Limb (tissue), 2 donors: ENCODE results near the gene TRABD2B.

Experiments
- DNase-seq, 2 donors: peaks; one replicate each; pipeline ENCODE4 v3.0.0-alpha.2; 2016; ENCODE audit errors: extremely low spot score in 2 of 2

Gene TRABD2B

GRCh38 chr1:47936916-47937551, 60.2 kb downstream of the TRABD2B start:
- no peak for DNase-seq

- no peak for DNase-seq
These were observed 61.3 kb downstream of the TRABD2B start for GRCh38 chr1:47935856-47936255.

- no peak for DNase-seq
These were observed 62.0 kb downstream of the TRABD2B start for GRCh38 chr1:47935163-47935562.

GRCh38 chr1:47934243-47934805, 62.9 kb downstream of the TRABD2B start:
- DNase-seq, result peak; percentile 50 to 61

DNA sequence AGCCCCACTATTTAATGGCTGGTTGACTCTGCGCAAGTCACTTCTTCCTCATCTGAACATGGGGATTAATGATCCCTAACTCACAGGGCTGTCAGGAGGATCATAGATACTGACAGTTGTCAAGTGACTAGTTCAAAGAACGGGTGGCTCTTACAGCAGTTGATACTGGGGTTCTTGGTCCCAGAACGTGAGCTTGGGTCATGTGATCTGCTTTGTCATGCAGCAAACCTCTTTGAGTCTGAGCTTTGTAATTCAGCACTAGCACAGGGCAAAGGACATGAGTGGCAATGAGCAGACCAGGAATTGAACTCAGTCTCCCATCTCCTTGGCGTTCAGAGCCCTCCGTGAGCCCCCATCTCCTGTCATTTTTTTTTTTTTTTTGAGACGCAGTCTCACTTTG, 64.4 kb downstream of the TRABD2B start:
- no peak for DNase-seq

- no peak for DNase-seq
These were observed 65.8 kb downstream of the TRABD2B start for GRCh38 chr1:47931395-47931794.

GRCh38 chr1:47930210-47930840, 66.9 kb downstream of the TRABD2B start:
- DNase-seq, result no peak

DNA sequence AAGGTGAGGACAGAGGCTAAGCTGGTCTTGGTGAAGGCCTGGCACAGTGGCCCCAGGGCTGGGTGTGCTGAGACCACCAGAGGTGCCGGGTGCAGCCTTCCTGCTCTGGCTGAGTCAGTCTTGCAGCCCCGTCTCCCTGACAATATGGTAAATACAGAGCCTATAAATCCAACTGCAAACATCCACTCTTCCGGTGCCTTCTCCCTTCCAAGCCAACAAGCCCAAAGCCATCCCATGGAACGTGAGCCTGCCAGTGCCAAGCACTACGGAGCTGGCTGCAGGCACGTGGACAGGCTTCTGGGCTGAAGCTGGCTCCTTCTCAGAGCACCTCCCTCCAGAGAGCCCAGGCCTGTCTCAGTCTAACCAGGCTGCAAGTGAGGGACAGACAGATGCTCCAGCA, 70.0 kb downstream of the TRABD2B start:
- no peak for DNase-seq

DNA sequence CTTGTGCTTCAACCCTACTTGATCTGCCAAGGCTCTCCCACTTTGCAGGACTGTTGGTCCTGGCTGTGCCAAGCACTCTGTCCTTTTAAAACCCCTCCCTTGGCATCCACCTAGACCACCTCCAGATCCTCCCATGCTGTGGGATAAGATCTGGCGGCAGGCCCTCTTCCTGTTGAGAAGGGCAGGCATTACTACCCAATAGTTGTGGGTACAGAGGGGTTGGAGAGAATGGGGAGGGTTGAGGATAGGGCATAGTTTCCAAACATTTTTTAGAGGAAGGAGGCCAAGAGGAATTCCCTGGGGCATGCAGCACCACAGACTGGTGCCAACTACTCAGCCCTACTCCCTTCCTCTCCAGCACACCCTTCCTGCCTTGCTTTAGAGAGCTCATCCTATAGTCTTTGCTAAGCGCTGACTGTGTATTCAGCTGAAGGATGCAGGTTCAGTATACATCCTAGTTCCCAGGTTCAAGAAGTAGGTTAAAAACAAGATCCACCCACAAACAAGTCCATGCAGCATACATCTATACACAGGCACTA, 70.7 kb downstream of the TRABD2B start:
- no peak for DNase-seq

DNA sequence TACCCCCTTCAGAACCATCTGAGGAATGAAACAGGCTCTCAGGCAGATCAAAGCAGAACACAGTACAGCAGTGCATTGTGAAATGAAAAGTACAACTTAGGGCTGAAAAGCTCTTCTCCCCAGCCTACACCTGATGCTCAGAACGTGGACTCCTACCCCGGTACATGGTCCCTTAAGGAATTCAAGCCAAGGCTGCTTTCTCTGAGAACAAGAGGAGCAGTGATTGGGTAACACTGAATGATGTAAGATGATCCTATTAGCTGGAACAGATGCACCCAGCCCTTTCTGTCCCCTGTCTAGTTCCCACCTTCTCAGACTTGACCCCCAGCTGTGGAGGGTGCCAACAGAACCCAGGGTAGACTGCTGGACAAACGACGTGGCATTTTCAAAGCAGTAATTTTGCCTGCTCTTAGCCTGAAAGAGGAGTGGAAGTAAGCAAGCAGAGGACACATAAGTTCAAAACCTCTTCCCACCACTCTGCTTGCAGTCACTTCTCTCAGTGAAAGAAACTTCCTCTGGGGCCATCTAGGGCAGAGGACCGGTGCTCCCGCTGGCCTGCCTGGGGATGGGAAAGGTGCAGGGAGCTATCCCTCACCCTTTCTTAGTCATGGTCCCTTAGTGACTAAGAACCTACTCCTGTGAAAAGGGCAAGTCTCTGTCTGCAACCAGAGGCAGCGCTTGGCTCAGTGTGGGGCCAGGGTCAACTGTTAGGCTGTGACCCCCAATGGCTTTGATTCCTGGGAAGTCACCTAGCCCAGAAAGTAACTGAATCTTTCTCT, 72.7 kb downstream of the TRABD2B start:
- no peak for DNase-seq

GRCh38 chr1:47921935-47922415, 75.2 kb downstream of the TRABD2B start:
- no peak for DNase-seq

- DNase-seq, result no peak
These were observed 77.9 kb downstream of the TRABD2B start for GRCh38 chr1:47919113-47919833.

DNA sequence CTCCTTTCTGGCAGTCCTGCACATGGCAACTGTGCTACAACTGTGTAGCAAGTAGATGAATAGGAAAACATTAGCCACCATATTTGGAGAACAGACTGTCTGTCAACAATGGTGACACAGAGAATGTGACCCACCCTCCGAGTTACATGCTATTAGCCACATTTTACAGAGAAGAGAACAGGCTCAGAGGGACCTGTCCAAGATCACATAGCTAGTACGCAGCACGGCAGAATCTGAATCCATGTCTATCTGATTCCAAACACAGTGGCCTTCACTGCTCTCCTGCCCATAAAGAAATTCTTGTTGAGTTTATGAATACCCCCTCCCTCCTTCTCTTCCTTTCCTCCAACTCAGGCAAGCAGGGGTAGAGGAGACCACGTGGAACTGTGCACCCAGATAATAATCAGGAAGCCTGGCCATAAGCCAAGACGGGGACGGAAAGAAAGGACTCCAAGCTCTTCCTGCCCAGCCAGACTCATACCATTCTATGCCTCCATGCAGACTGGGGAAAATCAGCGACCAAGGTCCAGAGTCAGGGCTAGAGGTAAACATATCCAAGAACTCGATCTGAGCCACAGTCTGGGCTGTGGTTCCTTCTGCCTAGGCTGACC, 78.8 kb downstream of the TRABD2B start:
- DNase-seq, result no peak

GRCh38 chr1:47917687-47918086, 79.5 kb downstream of the TRABD2B start:
- DNase-seq, result no peak

- peak in 1 of 2 donors; percentile 52 for DNase-seq
These were observed 81.4 kb downstream of the TRABD2B start for GRCh38 chr1:47915677-47916353.

- no peak for DNase-seq
These were observed 82.1 kb downstream of the TRABD2B start for GRCh38 chr1:47914952-47915676.

GRCh38 chr1:47914218-47914938, 82.8 kb downstream of the TRABD2B start:
- DNase-seq, result no peak

GRCh38 chr1:47913225-47913823, 83.9 kb downstream of the TRABD2B start:
- no peak for DNase-seq
